ENCODE data around the gene FRMPD4.

The FRMPD4 gene

GRCh38 chrX:12672367-12673106, 534.3 kb downstream of the FRMPD4 start:
- DNase-seq (ENCODE audit: low read depth) = no peak

DNA sequence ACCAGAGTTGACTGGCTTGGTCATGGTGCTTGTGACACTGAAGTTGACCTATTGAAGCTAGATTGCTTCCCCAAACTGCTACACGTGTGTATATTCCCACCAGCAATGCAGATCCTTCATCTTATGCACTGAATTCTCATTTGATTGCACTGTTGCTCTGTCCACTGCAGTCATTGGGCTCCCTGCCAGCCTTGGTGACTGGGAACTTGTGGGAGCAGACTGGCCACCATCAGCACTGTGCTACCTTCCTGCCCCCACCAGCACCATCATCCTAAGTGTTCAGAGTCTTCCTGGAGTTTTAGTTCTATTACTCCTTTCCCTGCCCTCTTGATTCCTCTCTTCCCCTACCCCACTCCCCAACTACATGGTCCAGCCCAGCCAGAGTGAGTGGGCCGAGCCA, 535.2 kb downstream of the FRMPD4 start:
- no peak for DNase-seq (ENCODE audit: low read depth)

DNA sequence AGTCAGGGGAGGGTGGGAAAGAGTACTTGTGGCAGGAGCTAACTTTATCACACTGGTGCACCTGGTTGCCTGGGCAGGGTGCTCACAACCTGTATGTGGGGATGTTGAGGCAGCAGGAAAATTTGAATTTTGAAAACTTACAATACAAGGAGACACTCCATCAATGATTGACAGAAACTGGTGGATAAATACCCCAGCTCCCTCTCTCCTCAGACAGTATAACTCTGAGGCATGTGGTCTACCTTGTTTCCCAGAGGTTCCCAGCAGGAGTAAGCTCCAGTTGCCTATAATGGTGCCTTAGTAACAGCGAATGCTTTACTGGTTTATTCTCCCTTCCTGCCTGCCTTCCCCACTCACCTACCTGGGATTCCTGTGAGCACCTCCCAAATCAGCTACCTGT, 541.2 kb downstream of the FRMPD4 start:
- DNase-seq (ENCODE audit: low read depth) = no peak

- DNase-seq (ENCODE audit: low read depth) = no peak
These were observed 542.8 kb downstream of the FRMPD4 start for GRCh38 chrX:12681047-12681446.

GRCh38 chrX:12685541-12685940, 547.3 kb downstream of the FRMPD4 start:
- DNase-seq (ENCODE audit: low read depth) = no peak

DNA sequence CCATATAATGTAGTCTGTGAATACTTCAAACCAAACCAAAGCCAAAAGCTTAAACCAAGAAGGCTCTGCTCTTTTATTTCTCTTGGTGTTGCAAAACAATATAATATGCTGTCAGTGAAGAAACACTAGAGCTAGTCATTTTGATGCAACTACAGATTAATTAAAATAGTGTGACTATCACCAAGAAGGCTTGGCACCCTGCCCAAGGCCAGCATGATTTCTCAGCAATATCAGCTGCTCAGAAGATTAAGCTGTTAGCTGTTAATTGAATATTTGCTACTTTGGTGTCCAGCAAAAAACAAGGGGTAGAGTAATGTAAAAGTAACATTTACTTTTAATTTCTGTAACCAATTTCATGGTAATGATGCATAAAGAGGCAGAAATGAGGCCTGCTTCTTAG, 548.1 kb downstream of the FRMPD4 start:
- DNase-seq (ENCODE audit: low read depth) = no peak

GRCh38 chrX:12690646-12691045, 552.4 kb downstream of the FRMPD4 start:
- no peak for DNase-seq (ENCODE audit: low read depth)

DNA sequence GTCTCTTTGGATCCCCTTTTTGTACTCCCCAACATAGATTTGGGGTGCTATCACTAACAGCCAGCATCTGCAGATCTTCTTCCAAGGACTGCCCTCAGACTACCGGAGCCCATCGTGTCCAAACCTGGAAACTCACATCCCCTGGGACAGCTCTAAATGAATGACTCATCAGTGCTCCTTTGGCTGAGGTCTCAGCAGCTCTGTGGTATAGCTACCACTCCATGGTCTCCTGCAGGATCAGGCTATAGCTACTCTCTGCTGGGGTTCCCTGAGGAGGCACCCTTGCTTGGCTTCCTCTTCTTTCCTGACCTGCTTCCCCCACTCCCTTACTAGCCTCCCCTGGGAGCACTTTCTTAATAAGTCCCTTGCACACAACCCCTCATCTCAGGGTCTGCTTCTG, 555.5 kb downstream of the FRMPD4 start:
- no peak for DNase-seq (ENCODE audit: low read depth)

- no peak for DNase-seq (ENCODE audit: low read depth)
These were observed 562.5 kb downstream of the FRMPD4 start for GRCh38 chrX:12700745-12701144.

GRCh38 chrX:12701628-12702027, 563.4 kb downstream of the FRMPD4 start:
- peak; percentile 14 for DNase-seq (ENCODE audit: low read depth)

DNA sequence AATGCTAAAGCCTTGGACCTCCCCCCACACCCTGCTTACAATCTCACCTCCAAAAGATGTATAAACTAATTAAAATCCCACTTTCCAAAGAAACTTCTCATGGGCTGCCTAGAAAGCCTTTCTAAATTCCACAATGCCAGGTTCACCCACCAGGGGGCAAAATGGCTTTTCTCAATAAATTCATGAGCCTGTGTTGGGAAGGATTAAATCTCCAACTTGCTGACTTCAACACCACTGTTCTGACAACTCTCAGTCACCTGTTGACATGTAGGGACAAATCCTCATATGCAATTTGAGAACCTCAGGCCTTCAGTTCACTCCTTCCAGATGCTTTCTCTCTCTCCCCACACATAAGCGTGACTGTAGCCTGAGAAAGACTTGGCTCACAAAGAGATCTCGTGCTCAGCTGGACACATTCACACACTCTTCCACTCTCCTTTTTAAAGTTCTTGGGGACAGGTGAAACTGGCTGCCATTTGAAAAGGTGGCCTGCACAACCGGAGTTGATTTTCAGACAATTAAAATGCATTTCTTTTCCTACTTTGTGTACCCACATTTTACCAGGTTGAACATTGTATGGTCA, 564.3 kb downstream of the FRMPD4 start:
- DNase-seq (ENCODE audit: low read depth) = no peak

GRCh38 chrX:12704706-12705105, 566.4 kb downstream of the FRMPD4 start:
- no peak for DNase-seq (ENCODE audit: low read depth)

- DNase-seq (ENCODE audit: low read depth) = no peak
These were observed 570.8 kb downstream of the FRMPD4 start for GRCh38 chrX:12709047-12709446.

DNA sequence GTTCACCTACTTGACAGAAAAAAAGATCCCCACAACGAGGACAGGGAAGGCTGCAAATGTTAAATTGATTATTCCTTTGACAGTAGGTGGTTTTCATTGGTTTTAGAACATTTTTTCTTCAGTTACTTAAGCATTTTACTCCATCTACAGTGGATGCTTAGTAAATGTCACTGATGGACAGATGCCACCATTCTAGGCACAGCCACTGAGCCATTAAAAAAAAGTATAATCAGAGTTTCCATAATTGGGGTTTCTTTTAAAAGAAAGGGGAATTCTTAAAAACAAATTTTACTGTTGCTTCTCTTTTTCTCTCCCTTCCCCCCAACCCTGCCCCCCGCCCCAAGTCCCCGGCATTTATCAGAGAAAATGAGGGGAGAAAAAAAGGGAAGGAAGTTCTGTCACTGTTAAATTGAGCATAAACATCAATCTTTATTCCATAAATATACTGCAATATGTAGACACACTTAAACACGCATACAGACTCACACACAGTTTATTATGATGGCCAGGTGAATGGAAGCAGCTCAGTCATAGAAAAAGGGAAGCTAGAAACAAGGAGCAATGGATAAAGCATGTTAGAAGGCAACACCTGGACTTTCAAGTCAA, 573.3 kb downstream of the FRMPD4 start:
- DNase-seq (ENCODE audit: low read depth) = no peak

GRCh38 chrX:12716574-12716973, 578.3 kb downstream of the FRMPD4 start:
- no peak for DNase-seq (ENCODE audit: low read depth)

GRCh38 chrX:12719837-12720236, 581.6 kb downstream of the FRMPD4 start:
- no peak for DNase-seq (ENCODE audit: low read depth)

DNA sequence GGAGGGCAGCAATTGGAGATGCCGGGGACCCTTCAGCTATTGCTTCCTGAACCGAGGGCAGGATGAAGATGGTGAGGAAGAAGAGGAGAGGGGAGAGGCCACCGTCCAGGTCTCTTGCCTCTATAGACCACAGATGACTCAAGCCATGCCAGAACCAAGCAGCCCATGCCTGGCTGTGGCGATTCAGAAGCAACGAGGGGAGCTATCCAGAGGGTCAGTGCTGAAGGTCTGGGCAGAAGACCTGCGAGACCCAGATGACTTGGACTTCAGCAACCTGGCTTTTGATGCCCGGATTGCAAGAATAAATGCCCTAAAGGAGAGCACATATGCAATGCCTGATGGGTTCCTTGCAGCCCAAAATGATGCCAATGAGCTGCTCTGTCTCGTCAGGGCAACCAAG, 582.8 kb downstream of the FRMPD4 start:
- DNase-seq (ENCODE audit: low read depth) = no peak

- no peak for DNase-seq (ENCODE audit: low read depth)
These were observed 584.0 kb downstream of the FRMPD4 start for GRCh38 chrX:12722314-12722713.

- DNase-seq (ENCODE audit: low read depth) = no peak
These were observed 603.1 kb downstream of the FRMPD4 start for GRCh38 chrX:12741416-12741815.

DNA sequence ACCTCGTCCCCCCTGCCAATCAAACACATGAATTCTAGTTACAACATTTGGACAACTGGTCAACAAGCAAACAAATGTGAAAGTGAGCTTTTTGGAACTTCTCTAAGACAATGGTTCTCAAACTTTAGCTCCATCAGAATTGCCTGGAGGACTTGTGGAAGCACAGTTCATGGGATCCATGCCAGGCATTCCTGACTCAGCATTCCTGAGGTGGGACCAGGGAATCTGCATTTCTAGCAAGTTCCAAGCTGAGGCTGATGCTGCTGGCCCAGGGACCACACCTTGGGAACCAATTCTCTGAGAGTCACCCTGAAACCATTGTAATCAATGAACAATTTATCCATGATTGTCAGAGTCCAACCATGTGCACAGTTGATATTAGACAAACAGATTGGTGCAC, 609.2 kb downstream of the FRMPD4 start:
- no peak for DNase-seq (ENCODE audit: low read depth)

GRCh38 chrX:12751887-12752286, 613.6 kb downstream of the FRMPD4 start:
- no peak for DNase-seq (ENCODE audit: low read depth)

GRCh38 chrX:12753366-12753765, 615.1 kb downstream of the FRMPD4 start:
- no peak for DNase-seq (ENCODE audit: low read depth)

DNA sequence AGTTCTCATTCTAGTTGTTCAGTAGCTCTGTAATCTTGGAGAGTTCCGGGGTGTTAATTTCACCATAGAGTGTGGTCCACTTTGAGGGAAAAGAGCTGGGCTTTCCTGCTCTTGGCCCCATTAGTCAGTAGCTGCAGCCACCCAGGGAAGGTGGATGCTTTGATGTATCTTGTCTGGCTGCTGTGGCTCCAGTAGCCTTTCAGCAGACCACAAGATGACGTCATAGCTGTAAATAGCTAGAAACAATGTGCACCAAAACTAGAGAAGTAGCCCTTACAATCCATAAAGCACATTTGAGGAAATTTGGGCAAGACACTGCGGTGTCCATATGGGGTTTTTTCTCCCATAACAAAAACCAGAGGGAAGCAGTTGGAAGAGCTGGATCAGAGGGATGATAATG, 620.0 kb downstream of the FRMPD4 start:
- DNase-seq (ENCODE audit: low read depth) = no peak

DNA sequence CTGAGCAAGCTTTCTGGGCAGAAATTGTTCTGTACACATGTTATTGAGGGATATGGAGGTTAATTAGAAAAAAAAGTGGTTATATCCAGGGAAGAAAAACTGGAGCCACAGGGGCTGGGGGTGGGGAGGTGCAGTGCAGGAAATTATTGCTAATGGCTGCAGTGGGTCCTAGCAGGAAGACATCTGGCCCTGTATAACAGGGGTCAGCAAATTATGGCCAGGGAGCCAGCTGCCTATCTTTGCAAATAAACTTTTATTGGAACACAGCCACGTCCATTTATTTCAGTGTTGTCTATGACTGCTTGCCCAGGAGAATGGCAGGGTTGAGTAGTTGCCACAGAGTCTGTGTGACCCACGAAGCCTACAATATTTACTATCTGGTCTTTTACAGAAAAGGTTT, 629.6 kb downstream of the FRMPD4 start:
- no peak for DNase-seq (ENCODE audit: low read depth)
